ENCODE results near the gene TANGO6.

GRCh38 chr16:69072640-69072974 is 229.3 kb downstream of the TANGO6 start:
- TF ChIP-seq, protein P1, sequence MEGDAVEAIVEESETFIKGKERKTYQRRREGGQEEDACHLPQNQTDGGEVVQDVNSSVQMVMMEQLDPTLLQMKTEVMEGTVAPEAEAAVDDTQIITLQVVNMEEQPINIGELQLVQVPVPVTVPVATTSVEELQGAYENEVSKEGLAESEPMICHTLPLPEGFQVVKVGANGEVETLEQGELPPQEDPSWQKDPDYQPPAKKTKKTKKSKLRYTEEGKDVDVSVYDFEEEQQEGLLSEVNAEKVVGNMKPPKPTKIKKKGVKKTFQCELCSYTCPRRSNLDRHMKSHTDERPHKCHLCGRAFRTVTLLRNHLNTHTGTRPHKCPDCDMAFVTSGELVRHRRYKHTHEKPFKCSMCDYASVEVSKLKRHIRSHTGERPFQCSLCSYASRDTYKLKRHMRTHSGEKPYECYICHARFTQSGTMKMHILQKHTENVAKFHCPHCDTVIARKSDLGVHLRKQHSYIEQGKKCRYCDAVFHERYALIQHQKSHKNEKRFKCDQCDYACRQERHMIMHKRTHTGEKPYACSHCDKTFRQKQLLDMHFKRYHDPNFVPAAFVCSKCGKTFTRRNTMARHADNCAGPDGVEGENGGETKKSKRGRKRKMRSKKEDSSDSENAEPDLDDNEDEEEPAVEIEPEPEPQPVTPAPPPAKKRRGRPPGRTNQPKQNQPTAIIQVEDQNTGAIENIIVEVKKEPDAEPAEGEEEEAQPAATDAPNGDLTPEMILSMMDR (IDR thresholded peaks at IDR 0.05; ENCODE audit: low read length), result no peak
- no peak for TF ChIP-seq EZH2phosphoT487 (IDR thresholded peaks at IDR 0.05; ENCODE audit: low read length)

All from MM.1S (cell line).